GM12878 (cell line): Measurements from ENCODE around the gene DTNBP1. TPM values are rescaled to one million over a fixed set of nuclear protein-coding genes. Genes with fewer than 3 reads are reported as not detected.

Experiments
- ATAC-seq: fragments of 200-7000 bp; cut with Tn5 transposase; 3 replicates; pipeline ENCODE4 v1.9.1; 2020; ENCODE audit warnings: mild to moderate bottlenecking, moderate library complexity
- BruUV-seq: library from RNA; stranded (reverse); fragments of 400-500 nt; replicated peaks from 2 replicates; lab custom pipeline; 2021; lab: Mats Ljungman, UMichigan
- CTCF ChIA-PET: fragments of 300-600 bp; sonication (Branson Sonifier 250); formaldehyde crosslinking; extraction: SDS; loops from one replicate; lab custom pipeline; 2021; ENCODE audit warnings: inconsistent platforms; lab: Yijun Ruan, JAX
- POLR2A ChIA-PET: fragments of 350-600 bp; formaldehyde crosslinking; extraction: SDS; loops from one replicate; lab custom pipeline; 2021; ENCODE audit warnings: inconsistent platforms; lab: Charles Lee
- RAD21 ChIA-PET: fragments of 300-600 bp; sonication (Branson Sonifier 250); formaldehyde crosslinking; loops from one replicate; lab custom pipeline; 2023; ENCODE audit warnings: antibody characterized with exemption; ENCODE audit not compliant: unreplicated experiment; lab: Charles Lee
- SMC1A ChIA-PET: fragments of 300-600 bp; sonication (Branson Sonifier 250); formaldehyde crosslinking; loops from one replicate; lab custom pipeline; 2023; ENCODE audit not compliant: unreplicated experiment, uncharacterized antibody; lab: Charles Lee
- DNase-seq: peaks from one replicate; pipeline ENCODE4 v3.0.0-alpha.2; 2011; ENCODE audit warnings: low read depth, low spot score
- FAIRE-seq: peaks from 3 replicates; lab custom pipeline; 2011; peaks lifted over from hg19 to GRCh38; lab: Jason Lieb, UNC
- H2AFZ ChIP-seq: 2 replicates; pipeline ENCODE4 v1.6.0; 2011; ENCODE audit warnings: low read depth, low read length, control low read depth; ENCODE audit not compliant: control insufficient read depth
- H3K27ac ChIP-seq: 2 replicates; pipeline ENCODE4 v1.5.1; 2011; ENCODE audit warnings: control low read depth; ENCODE audit not compliant: control insufficient read depth, insufficient read depth
- H3K27me3 ChIP-seq, 2 experiments: replicated peaks in 1 of 2; 2 replicates each; pipeline versions ENCODE4 v1.6.0 to v1.6.1; 2011; ENCODE audit warnings: low read length in 1 of 2; ENCODE audit not compliant: control insufficient read depth in 2 of 2, insufficient read depth in 2 of 2
- H3K36me3 ChIP-seq, 2 experiments: 2 replicates each; pipeline ENCODE4 v1.5.1; 2011; ENCODE audit warnings: low read length in 1 of 2; ENCODE audit not compliant: control insufficient read depth in 2 of 2, insufficient read depth in 2 of 2
- H3K4me1 ChIP-seq: 2 replicates; pipeline ENCODE4 v1.6.1; 2011; ENCODE audit warnings: mild to moderate bottlenecking, low read length, moderate library complexity, mixed read lengths; ENCODE audit not compliant: control insufficient read depth, insufficient read depth
- H3K4me2 ChIP-seq: 2 replicates; pipeline ENCODE4 v1.6.0; 2011; ENCODE audit warnings: control low read depth; ENCODE audit not compliant: control insufficient read depth, insufficient read depth
- H3K4me3 ChIP-seq: fragments of 200-600 bp; sonication (generic); 2 replicates; pipeline ENCODE4 v1.5.1; 2016
- H3K79me2 ChIP-seq: 2 replicates; pipeline ENCODE4 v1.6.0; 2011; ENCODE audit warnings: low read length; ENCODE audit not compliant: control insufficient read depth, insufficient read depth
- H3K9ac ChIP-seq: 2 replicates; pipeline ENCODE4 v1.8.0; 2011; ENCODE audit warnings: low read length, control low read depth, mixed read lengths; ENCODE audit not compliant: control insufficient read depth, insufficient read depth
- H3K9me3 ChIP-seq: replicated peaks from 3 replicates; pipeline ENCODE4 v1.5.1; 2011; ENCODE audit warnings: mild to moderate bottlenecking, low read length; ENCODE audit not compliant: control insufficient read depth, insufficient read depth
- H4K20me1 ChIP-seq: 2 replicates; pipeline ENCODE4 v1.6.0; 2011; ENCODE audit not compliant: control insufficient read depth, insufficient read depth
- CBX5 ChIP-seq: sonication (generic); IDR thresholded peaks from 2 replicates; pipeline ENCODE4 v1.6.1; 2016; ENCODE audit warnings: low read depth, moderate library complexity, mild to moderate bottlenecking, inconsistent platforms
- CREB1 ChIP-seq: IDR thresholded peaks from 2 replicates; pipeline ENCODE4 v1.6.1; 2012; ENCODE audit warnings: low read depth, mild to moderate bottlenecking, inconsistent platforms
- FOS ChIP-seq: IDR thresholded peaks from 3 replicates; pipeline ENCODE4 v1.6.1; 2011; ENCODE audit warnings: borderline replicate concordance; ENCODE audit not compliant: insufficient read length; ENCODE audit errors: extremely low read depth
- MXI1 ChIP-seq: fragments of 150-350 bp; IDR thresholded peaks from 2 replicates; pipeline ENCODE4 v1.6.1; 2011; ENCODE audit warnings: low read depth, mild to moderate bottlenecking, inconsistent platforms, low read length, improper control_type of control experiment
- NFIC ChIP-seq: IDR thresholded peaks from 2 replicates; pipeline ENCODE4 v1.6.1; 2012; ENCODE audit warnings: low read depth, mild to moderate bottlenecking, inconsistent platforms, low read length, moderate library complexity
- PAX5 ChIP-seq: IDR thresholded peaks from 2 replicates; pipeline ENCODE4 v1.6.1; 2011; ENCODE audit warnings: low read depth, low read length, borderline replicate concordance
- POLR2A ChIP-seq: IDR thresholded peaks from 2 replicates; pipeline ENCODE4 v1.6.1; 2011; ENCODE audit warnings: low read depth, mild to moderate bottlenecking, low read length
- SIX5 ChIP-seq: IDR thresholded peaks from 2 replicates; pipeline ENCODE4 v1.6.1; 2011; ENCODE audit warnings: mild to moderate bottlenecking, low read depth, low read length, moderate library complexity; ENCODE audit not compliant: severe bottlenecking
- YBX1 ChIP-seq: fragments of 450-650 bp; IDR thresholded peaks from 2 replicates; pipeline ENCODE4 v1.6.1; 2016; ENCODE audit warnings: antibody characterized with exemption
- WGBS: methylation state at CpG from one replicate; pipeline ENCODE4 v1.1.6; 2016; ENCODE audit warnings: low lambda C conversion rate; ENCODE audit not compliant: insufficient replicate concordance, insufficient coverage; ENCODE audit errors: missing lambda C conversion rate; 5-methylcytosine and 5-hydroxymethylcytosine counted together
- in situ Hi-C: fragments of 300-500 bp; cut with MboI; formaldehyde crosslinking; loops from 9 replicates; pipeline ENCODE4 v1.14.3; 2018; ENCODE audit warnings: mixed read lengths
- intact Hi-C: fragments of 100-400 bp; cut with micrococcal nuclease; formaldehyde crosslinking; loops from one replicate; pipeline ENCODE4 v1.14.2; 2022; ENCODE audit not compliant: unreplicated experiment
- polyA plus RNA-seq, 11 experiments: library from polyadenylated mRNA; depleted of rRNA in 4 of 11; unstranded in 6 of 11; stranded (reverse) in 5 of 11; fragments of >200 nt; fragmentation: Nextera tagmentation in 4 of 11; fragmentation: Illumina TruSeq in 1 of 11; extraction: Ambion mirVana in 4 of 11; extraction: Trizol in 1 of 11; gene quantifications; 1 replicate in 1 of 11; 2 replicates in 10 of 11; pipeline versions ENCODE4 v1.2.1 to v1.2.3, GENCODE V29; 2011 to 2016; ENCODE audit warnings: inconsistent platforms in 2 of 11, missing spikeins in 2 of 11, low read depth in 1 of 11
- total RNA-seq, 4 experiments: library from RNA; depleted of rRNA in 3 of 4; stranded (reverse); fragments of >200 nt in 3 of 4; fragmentation: Illumina TruSeq in 1 of 4; extraction: Trizol in 1 of 4; gene quantifications; 2 replicates each; pipeline versions ENCODE4 v1.2.1 to v1.2.3, GENCODE V29; 2013 to 2021

The DTNBP1 gene
- total and polyA plus RNA-seq, 10 of the 15 experiments (the other 5 are each of a cell fraction or from before 2014, with no cell fraction given) = 7.1 to 40.3 (median 20.1) TPM

- in situ Hi-C loops (no loop called here), intact Hi-C loops (no loop called here)
- Histone ChIP-seq H3K27me3 (no peaks in the 10 kb centered on the region), H3K36me3 (peaks cover 18 to 41% of the 10 kb centered on the region in 2 experiments), H3K4me1 (no peaks in the 10 kb centered on the region), H4K20me1 (no peaks in the 10 kb centered on the region), H3K4me3 (no peak overlapping the region), H3K4me2 (no peak overlapping the region), H3K79me2 (no peaks in the 10 kb centered on the region), H3K27ac (no peak overlapping the region), H2AFZ (no peak overlapping the region), H3K9ac (no peak overlapping the region), H3K9me3 (no peaks in the 10 kb centered on the region)
- POLR2A ChIA-PET = no interaction called here
- DNase-seq (no peak), FAIRE-seq (no peak), ATAC-seq (no peak)
- no TSS peak for BruUV-seq
- SMC1A ChIA-PET = no interaction called here
- WGBS = 93% methylated on average over 29 of the region's 29 CpGs
- RAD21 ChIA-PET = no interaction called here
- CTCF ChIA-PET = no interaction called here
- TF ChIP-seq YBX1 (no peak), MXI1 (no peak), FOS (no peak), SIX5 (no peak), CBX5 (no peak), CREB1 (no peak), PAX5 (no peak)
Measured at GRCh38 chr6:15516923-15517560, 145.8 kb downstream of the DTNBP1 start.

- no TSS peak for BruUV-seq
- intact Hi-C loops = no loop called here
- Histone ChIP-seq H3K36me3 (peaks cover 25 to 43% of the 10 kb centered on the region in 2 experiments), H4K20me1 (no peaks in the 10 kb centered on the region), H2AFZ (no peak overlapping the region), H3K4me1 (no peaks in the 10 kb centered on the region), H3K9me3 (no peaks in the 10 kb centered on the region), H3K4me3 (no peak overlapping the region), H3K9ac (no peak overlapping the region), H3K79me2 (no peaks in the 10 kb centered on the region), H3K4me2 (no peak overlapping the region), H3K27ac (no peak overlapping the region), H3K27me3 (no peaks in the 10 kb centered on the region)
- 88% methylated on average over 13 of the region's 13 CpGs for WGBS
- no peak for ATAC-seq
- 0 out of 2 replicates have a peak, but pooled peaks have one; percentile 18 for TF ChIP-seq POLR2A
- no peak for TF ChIP-seq NFIC
- in situ Hi-C loops = no loop called here
- ChIA-PET POLR2A (no interaction called here), RAD21 (no interaction called here), CTCF (no interaction called here), SMC1A (no interaction called here)
- DNase-seq = no peak
- FAIRE-seq = no peak
Measured at GRCh38 chr6:15516378-15516777, 146.4 kb downstream of the DTNBP1 start.
